GM18873 (cell line): ENCODE measurements around the gene EID2.

Source experiments
- ATAC-seq: cut with Tn5 transposase; IDR thresholded peaks from one replicate; pipeline ENCODE4 v1.9.1; 2021; ENCODE audit warnings: mild to moderate bottlenecking, moderate library complexity, moderate number of reproducible peaks; ENCODE audit not compliant: unreplicated experiment, low FRiP score

EID2 gene, protein sequence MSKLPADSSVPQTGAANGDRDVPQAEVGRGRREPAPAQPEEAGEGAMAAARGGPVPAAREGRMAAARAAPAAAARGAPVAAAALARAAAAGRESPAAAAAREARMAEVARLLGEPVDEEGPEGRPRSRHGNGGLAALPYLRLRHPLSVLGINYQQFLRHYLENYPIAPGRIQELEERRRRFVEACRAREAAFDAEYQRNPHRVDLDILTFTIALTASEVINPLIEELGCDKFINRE

DNA sequence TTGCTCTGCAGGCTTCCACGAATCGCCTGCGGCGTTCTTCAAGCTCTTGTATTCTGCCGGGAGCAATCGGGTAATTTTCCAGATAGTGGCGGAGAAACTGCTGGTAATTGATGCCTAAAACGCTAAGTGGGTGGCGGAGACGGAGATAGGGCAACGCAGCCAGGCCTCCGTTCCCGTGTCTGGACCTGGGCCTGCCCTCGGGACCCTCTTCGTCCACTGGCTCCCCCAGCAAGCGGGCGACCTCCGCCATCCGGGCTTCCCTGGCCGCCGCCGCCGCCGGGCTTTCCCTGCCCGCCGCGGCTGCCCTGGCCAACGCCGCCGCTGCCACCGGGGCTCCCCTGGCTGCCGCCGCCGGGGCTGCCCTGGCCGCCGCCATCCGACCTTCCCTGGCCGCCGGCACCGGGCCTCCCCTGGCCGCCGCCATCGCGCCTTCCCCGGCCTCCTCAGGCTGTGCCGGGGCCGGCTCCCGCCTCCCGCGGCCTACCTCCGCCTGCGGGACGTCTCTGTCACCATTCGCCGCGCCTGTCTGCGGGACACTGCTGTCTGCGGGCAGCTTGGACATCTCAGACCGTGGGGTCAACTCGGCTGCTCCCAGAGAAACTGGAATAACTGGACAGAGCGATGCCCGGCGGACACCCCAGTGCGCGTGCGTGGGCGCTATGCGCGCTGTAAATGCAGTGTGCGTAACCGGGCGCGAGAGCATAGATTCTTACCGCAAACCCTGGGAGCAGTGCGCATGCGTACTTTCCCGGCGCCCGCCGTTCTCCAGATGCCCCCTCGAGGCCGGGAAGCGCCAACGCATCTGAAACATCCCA lies at the start of gene EID2:
Gene EID2 (minus strand): TSS at position 644 of the 815 bp plus-strand sequence. CDS start 82 bp downstream, at position 562.
- peak; percentile 78 for ATAC-seq

DNA sequence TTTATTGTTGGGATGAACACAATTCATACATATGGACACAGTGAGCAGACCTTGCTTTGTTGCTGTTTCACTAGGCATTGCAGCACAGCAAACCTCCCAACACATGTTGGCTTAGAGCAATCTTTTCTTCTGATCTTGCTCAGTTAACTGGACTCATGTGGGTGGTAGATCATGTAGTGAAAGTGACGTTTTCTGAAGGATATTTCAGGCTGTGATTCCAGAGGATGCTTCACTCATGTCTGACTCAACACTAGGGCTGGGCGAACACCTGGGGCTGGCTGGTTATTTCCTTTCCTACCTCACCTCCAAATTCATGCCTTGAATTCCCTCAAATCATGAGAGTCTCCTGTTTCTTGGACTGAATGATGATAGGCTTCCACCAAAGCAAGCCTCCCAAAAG lies 48.1 kb upstream of the EID2 start:
- ATAC-seq, result no peak

DNA sequence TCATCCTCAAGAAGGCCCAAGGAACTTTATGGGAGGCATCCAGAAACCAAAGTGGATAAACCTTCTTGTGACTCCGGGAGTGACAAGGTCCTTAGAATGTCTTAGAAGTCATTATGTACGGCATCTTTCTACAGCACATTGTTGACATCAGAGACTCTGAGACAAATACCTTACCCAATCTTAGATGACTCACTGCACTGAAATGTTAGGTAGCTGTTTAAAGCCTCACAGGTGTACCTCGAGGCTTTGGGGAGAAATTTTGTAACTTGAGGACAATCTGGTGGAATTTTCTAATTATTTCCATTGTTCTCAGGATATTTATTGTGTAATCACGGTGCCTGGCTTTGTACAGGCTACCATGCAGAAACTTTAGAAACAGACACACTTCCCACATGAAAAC lies 47.5 kb upstream of the EID2 start:
- no peak for ATAC-seq

DNA sequence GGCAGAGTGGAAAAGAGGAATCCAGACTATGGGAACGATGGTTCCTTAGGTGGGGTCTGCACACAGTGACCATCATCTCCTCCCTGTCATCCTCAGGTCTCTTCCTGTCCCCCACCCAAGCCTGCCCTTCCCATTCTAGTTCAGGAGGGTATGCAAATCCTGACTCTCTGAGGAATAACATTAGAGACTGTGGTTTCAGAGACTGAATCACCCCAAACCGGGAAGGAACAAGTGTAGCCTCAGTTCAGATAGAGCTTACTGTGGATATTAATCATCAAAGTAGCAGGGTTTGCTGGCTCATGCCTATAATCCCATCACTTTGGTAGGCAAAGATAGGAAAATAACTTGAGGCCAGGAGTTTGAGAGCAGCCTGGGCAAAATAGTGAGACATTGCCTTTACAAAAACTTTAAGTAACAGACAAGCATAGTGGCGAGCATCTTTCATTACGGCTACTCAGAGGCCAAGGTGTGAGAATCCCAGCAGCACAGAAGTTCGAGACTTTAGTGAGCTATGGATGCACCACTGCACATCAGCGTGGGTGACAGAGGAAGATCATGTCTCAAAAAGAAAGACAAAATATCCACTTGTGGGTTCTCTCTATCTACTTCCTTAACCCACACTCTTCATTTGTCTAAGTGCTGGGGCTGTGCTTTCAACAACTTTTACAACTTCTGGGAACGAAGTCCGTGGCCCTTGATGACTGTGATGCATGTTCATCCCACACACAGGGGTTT lies 43.1 kb upstream of the EID2 start:
- no peak for ATAC-seq

DNA sequence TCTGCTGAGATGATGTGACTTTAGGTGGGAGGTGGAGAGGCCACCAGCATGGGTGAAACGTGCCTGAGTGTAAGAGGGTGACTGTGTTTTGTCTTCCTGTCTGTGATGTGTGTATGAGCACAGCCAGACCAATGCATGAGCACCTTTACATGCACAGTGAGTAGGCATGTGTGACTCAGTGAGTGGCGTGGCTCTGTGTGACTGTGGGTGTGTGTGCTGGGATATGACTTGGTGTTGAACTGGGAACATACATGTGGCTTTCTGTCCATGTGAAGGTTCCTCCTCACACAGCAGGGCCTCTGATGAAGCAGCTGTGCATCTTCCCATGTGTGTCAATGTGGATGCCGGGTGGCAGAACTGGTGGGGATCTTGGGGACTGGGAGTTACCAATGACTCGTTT lies 42.5 kb upstream of the EID2 start:
- ATAC-seq, result no peak

DNA sequence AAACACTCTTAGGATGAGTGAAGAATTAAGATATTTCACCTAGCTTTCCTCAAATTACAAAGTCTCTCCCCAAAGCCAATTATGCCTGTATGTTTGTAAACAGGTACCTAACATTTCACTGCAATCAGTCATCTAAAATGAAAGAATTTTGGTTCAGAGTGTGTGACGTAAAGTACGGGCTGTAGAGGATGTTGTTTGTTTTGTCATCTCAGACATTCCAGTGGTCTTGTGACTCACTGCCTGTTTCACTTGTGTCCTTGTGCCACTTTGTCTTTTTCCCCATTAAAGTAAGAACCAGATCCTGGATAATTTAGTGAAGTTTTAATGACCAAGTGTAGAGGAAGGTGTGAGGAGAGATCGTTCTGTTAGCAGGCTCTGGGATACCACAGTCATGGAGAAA lies 28.6 kb upstream of the EID2 start:
- no peak for ATAC-seq

DNA sequence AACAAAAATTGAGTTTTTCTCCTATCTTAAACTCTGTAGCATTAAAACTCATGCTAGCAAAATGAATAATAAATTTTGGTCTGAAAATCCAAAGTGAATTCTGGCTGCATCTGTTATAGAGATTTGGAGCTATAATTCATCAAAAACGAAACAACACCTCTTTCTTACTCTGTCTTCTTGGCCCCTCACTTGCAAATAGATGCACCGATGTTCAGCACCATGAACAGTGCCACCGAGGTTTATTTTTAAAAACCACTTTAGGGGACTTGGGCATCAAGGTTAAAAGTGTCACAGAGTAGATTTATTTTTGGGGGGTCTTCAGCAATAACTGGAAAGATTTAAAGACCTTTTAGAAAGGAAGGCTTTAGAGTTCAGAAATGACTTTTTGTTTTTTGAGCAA lies 26.1 kb upstream of the EID2 start:
- ATAC-seq, result no peak

DNA sequence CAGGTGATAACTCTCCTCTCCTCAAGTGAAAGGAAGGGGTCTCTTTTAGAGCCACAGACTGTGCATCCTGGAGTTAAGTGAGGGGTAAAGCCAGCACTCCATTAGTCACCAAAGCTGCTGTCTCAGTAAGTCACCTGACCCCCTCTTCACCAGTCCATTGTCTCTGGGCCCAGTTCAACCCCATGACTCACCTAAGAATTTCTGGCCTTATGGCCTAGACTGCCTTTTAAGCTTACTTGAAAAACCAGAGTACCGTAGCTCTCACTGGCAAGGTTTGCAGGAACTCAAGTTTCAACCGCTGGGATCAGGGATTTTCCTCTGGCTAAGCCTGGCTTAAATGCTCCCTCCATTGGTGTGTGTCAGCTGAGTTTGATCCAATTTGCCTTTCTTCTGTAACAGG lies 23.4 kb upstream of the EID2 start:
- no peak for ATAC-seq

DNA sequence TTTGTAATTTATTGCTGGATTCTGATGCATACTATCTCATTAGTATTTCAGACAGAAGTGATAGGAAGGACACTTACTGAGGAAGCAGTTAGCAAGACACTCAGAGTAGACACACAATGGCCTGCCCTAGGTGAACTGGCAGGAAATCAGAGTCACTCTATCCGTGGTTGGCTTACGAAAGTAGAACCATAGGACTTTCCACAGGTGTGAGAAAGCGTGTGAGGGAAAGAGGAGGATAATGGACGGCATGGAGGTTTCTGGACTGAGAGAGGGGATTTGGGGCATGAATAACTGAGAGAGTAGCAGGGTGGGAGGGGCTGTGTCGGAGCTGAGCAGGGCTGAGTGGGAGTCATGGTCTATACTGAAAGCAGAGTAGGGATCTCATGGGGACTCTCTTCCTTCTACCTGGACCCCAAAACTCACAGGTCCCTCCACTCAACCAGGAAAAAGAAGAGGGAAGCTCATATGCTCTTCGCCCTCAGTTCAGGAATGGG lies 18.7 kb upstream of the EID2 start:
- no peak for ATAC-seq

DNA sequence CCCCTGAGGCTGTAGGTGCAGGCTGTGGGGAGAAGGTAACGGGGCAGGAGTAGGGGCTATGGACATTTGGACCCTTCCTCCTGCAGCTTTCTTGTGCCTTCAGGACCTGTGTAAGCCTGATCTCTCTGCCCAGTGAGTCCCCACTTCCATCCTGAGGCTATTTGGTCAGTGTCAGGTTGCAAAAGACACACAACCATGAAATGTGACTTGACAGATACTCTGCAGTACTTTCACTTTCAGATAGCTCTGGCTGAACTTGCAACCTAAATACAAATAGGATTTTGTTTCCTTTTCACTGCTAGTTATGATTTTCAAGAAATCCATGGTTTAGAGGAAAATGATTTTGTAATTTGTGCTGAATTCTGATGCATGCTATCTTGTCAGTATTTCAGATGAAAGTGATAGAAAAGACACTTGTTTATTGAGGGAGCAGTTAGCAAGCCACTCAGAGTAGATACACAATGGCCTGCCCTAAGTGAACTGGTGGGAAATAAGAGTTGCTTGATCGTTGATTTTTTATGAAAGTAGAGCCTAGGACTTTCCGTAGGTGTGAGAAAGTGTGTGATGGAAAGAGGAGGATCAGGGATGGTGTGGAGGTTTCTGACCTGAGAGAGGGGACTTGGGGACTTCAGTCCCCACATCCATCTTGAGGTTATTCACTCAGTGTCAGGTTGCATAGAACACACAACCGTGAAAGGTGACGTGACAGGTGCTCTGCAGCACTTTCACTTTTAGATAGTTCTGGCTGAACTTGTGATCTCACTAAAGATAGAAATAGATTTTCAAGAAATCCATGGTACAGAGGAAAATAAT lies 18.1 kb upstream of the EID2 start:
- ATAC-seq, result no peak

DNA sequence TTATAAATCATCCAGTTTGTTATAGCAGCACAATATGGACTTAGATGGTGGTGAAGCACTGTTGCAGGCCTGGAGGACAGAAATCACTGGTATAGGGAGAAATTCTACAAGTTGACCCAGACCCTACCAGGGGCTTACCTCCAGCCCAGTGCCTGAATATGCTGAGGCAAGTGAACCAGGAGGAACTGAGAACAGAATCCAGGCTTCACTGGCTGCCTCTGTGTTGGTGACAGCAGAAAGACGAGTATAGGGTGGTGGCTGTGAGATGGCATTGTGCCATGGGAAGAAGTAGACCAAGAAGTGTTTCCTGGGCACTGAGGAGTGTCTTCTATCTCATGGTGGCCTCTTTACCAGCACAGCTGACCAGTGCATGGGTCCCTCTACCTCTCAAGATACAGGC lies 15.9 kb upstream of the EID2 start:
- no peak for ATAC-seq

DNA sequence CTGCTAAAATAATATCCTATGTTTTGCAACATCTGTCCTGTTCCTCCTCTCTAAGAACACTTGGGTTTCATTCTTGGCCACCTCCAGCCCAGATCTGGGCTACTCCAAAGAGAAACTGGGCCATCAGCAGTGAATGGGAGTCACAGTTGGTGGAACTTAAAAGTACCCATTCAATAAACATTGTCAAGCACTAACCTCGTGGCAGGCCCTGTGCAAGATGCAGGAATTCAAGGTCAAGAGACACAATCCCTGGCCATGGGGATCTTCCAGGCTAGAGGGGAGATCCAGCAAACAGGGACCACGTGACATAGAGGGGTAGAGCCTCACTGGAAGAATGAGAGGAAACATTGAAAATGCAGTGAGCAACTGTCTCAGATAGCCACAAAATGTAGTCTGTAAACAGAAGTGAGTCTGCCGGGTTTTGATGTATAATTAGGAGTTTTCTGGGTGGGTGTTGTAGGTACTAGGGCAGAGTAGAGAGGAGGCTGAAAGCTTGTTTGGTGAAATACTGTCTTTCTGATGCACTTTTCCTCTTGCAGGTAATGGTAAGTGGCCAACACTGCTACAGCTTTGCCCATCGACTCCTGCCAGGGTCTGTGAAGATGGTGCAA lies 14.8 kb upstream of the EID2 start:
- ATAC-seq, result no peak

DNA sequence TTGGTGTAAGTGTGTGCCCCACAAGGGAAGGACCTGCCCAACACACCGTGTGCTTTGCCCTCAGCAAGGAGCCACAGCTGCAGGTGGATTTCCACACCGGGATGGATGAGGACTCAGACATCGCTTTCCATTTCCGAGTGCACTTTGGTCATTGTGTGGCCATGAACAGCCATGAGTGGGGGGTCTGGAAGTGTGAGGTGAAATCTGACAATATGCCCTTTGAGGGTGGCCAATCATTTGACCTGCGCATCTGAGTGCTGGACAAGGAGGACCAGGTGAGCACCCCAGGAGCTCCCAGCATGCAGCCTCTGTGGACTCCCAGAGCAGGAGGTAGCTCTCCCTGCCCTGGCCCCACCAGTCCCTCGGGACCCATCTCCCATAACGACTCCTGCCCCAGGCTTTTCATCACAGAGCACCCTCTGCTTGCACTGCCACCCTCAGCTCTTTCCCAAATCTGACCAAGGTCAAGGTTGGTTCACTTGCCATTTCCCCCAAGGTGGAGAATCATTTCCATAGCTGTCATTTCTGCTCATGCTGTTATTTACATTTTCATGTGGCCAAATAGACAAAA lies 13.2 kb upstream of the EID2 start:
- no peak for ATAC-seq

DNA sequence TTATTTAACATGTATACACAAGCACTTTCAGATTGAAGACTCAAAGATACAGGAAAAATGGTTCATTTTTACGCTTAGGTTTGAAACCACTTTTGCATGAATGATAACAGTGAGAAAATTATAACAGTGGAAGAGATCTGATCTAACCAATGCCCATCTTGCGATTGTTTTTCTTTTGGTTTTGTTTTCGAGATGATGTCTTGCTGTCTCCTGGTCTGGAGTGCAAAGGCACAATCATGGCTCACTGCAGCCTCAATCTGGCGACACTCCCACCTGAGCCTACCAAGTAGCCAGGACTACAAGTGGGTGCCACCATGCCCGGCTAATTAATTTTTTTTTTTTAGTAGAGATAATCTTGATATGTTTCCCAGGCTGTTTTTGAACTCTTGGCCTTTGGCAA lies 10.2 kb upstream of the EID2 start:
- ATAC-seq, result no peak

DNA sequence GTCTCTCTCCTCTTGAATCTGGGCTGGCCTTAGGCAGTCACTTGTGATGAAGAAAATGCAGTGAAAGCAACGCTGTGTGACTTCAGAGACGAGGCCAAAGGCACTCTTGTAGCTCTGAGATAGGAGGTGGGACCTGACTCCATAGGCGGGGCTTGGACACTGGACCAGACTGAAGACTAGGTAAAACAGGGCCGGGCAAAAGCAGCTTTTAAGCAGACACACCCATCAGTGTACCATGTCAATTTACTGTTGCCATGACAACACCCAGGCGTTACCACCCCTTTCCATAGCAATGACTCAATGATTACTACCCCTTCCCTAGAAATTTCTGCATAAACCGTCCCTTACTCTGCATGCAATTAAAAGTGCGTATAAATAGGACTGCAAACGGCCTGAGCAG lies 6.6 kb upstream of the EID2 start:
- no peak for ATAC-seq

DNA sequence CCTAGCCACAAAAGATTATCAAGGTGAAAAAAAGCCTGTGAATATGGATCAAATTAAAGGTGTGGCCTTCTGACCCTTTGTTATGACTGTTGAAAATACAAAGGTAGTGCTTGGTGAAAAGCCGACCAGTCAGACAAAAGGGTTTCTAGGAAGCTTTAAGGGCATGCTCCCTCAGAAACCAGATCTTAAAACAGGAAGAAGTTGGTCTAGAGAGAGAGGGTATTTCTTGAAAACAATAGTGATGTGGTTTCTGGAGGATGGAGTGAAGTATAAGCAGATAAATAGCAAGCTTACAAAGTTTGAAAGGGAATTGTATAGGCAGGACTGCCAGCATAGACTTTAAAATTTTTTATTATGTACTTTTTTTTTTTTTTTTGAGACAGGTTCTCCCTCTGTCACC lies 5.0 kb upstream of the EID2 start:
- ATAC-seq, result no peak

DNA sequence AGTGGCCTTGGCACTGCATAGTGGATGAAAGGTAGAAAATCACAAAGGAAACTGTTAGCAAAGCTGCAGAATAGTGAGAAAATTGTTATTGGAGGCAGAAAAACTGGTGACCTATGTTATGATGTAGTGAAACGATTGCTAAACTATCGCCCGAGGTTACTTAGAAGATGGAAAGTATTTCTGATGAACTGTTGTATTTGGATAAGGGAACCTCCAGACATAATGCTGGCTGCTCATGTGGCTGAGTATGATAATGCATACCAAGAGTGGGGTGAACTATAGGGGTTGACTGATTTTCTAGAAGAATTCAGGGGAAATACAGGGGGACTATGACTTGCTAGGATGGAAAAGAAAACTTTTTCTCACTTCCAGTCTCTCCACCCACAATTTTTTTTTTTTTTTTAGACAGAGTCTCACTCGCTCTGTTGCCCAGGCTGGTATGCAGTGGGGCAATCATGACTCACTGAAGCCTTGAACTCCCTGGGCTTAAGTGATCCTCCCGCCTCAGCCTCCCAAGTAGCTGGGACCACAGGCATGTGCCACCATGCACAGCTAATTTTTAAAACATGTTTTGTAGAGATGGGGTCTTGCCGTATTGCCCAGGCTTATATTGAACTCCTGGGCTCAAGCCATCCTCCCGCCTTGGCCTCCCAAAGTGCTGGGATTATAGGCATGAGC lies 4.4 kb upstream of the EID2 start:
- no peak for ATAC-seq

DNA sequence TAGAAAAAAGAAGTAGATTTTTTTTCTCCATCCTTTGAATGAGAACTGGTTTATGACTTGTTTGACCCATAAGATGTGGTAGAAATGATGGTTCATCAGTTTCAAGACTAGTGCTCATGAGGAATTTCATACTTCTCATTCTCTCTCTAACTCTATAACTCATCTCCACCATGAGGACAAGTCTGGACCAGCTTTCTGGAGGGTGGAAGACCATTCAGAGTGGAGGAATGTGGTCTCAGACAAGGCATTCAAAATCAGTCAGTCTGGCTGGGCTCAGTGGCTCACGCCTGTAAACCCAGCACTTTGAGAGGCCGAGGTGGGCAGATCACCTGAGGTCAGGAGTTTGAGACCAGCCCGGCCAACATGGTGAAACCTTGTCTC lies 3.5 kb upstream of the EID2 start:
- no peak for ATAC-seq

DNA sequence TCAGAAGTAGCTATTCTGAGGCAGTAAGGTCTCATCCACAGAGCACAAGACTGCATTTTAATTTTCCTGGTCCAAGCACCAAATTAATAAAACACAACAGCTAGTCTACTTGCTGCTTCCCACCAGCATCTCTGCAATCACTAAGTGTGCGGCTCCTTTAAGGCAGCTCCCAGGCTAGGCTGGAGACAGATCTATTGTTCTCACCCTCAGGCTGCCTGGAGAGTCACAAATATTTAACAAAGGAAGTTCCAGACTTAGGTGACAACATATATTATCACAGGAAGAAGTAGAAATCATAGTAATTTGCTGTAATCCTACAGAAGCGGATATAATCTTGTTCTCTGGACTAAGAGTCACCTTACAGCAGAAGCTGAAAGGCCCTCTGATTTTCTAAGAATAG lies 2.2 kb upstream of the EID2 start:
- ATAC-seq, result no peak
